GM12864 (cell line): ENCODE data around the gene NKPD1.

Source experiments
- DNase-seq: peaks from one replicate; pipeline ENCODE4 v3.0.0-alpha.2; 2011; ENCODE audit warnings: low read depth
- H3K4me3 ChIP-seq: 2 replicates; pipeline ENCODE4 v1.5.1; 2011; ENCODE audit warnings: mild to moderate bottlenecking, low read depth, low read length, control low read depth
- CTCF ChIP-seq: IDR thresholded peaks from 2 replicates; pipeline ENCODE4 v1.5.1; 2011; ENCODE audit warnings: low read depth, mild to moderate bottlenecking, moderate library complexity, low read length, control low read depth, inconsistent platforms; ENCODE audit errors: missing control alignments

The NKPD1 gene

GRCh38 chr19:45153339-45154063, 7.3 kb downstream of the NKPD1 start:
- TF ChIP-seq CTCF: no peak
- no peak overlapping the region for H3K4me3 ChIP-seq
- no peak for DNase-seq

GRCh38 chr19:45152504-45153338, 8.1 kb downstream of the NKPD1 start:
- no peak for TF ChIP-seq CTCF
- H3K4me3 ChIP-seq: no peak overlapping the region
- DNase-seq: no peak

GRCh38 chr19:45151821-45152503, 8.8 kb downstream of the NKPD1 start:
- no peak for TF ChIP-seq CTCF
- no peak for DNase-seq
- no peak overlapping the region for H3K4me3 ChIP-seq

- DNase-seq: no peak
- TF ChIP-seq CTCF: no peak
- no peak overlapping the region for H3K4me3 ChIP-seq
These were observed 9.5 kb downstream of the NKPD1 start for GRCh38 chr19:45151320-45151719.

GRCh38 chr19:45150751-45151281, 10.0 kb downstream of the NKPD1 start:
- H3K4me3 ChIP-seq: no peak overlapping the region

GRCh38 chr19:45150180-45150579, 10.6 kb downstream of the NKPD1 start:
- DNase-seq: no peak
- no peak for TF ChIP-seq CTCF
- H3K4me3 ChIP-seq: no peak overlapping the region

More at GRCh38 chr19:45150751-45151281, 10.0 kb downstream of the NKPD1 start:
- TF ChIP-seq CTCF: no peak
- DNase-seq: no peak
